CD4-positive, alpha-beta T cell treated with Interleukin-10 for 1 hour (primary cell): ENCODE data around the gene LENEP.
"Not testable (repeated sequence)": the region's sequence is repeated elsewhere in the genome, so short reads cannot be mapped to it uniquely, and the experiment has no call there.

Source experiments
- DNase-seq: peaks from one replicate; pipeline ENCODE4 v3.0.0-alpha.2; 2020

Gene LENEP

GRCh38 chr1:154977762-154978161, 15.6 kb upstream of the LENEP start:
- DNase-seq = not testable (repeated sequence)

DNA sequence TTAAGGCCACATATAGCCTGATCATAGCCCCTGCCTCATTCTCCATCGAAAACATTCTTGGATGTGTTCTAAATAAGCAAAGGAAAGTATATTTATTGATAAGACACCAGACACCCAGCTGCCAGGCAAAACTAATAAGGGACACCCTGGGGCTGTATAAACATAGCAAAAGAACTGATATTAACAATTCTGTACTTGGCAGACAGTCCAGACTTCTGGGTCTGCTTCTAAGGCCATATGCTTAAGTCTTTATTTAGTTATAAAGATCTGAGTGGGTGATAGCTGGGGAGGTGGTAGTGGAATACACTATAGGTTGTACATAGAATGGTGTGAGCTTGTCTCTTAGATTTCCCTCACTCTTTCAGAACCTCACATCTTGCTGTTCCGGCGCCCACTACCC, 15.0 kb upstream of the LENEP start:
- DNase-seq = no peak

GRCh38 chr1:154982341-154982740, 11.0 kb upstream of the LENEP start:
- DNase-seq = no peak

- peak; percentile 99 for DNase-seq
These were observed 10.3 kb upstream of the LENEP start, which contains the start of gene FLAD1 for GRCh38 chr1:154982897-154983648. FLAD1 (plus strand) TSS chr1:154983344; CDS start chr1:154983695, 351 bp downstream.

GRCh38 chr1:154983776-154984466, 9.5 kb upstream of the LENEP start:
- no peak for DNase-seq

DNA sequence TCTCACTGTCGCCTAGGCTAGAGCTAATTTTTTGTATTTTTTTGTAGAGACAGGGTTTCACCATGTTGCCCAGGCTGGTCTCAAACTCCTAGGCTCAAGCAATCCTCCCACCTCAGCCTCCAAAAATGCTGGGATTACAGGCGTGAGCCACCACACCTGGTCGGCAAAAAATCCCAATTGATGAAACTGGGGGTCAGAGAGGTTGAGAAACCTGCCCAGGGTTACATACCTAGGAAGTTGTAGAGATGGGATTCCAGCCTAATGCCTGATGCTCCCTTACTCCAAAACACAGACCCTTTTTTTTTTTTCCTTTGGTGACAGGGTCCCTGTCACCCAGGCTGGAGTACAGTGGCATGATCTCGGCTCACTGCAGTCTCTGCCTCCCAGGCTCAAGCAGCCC, 6.7 kb upstream of the LENEP start:
- DNase-seq = not testable (repeated sequence)

GRCh38 chr1:154987326-154987725, 6.1 kb upstream of the LENEP start:
- DNase-seq = no peak

DNA sequence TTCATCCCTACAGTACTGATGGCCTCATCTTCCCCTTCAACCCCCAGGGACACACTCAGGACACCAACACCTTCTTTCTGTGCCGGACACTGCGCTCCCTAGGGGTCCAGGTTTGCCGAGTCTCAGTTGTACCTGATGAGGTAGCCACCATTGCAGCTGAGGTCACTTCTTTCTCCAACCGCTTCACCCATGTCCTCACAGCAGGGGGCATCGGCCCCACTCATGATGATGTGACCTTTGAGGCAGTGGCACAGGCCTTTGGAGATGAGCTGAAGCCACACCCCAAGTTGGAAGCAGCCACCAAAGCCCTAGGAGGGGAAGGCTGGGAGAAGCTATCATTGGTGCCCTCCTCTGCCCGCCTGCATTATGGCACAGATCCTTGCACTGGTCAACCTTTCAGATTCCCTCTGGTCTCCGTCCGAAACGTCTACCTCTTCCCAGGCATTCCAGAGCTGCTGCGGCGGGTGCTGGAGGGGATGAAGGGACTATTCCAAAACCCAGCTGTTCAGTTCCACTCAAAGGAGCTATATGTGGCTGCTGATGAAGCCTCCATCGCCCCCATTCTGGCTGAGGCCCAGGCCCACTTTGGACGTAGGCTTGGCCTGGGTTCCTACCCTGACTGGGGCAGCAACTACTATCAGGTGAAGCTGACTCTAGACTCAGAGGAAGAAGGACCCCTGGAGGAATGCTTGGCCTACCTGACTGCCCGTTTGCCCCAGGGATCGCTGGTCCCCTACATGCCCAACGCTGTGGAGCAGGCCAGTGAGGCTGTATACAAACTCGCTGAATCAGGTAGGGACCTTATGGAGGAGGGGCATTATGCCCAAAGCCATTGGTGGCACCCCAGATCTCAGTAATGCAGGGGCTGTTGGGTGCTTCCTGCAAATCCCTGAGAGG, 5.1 kb upstream of the LENEP start:
- no peak for DNase-seq

- DNase-seq = no peak
These were observed 4.1 kb upstream of the LENEP start for GRCh38 chr1:154989195-154989860.

DNA sequence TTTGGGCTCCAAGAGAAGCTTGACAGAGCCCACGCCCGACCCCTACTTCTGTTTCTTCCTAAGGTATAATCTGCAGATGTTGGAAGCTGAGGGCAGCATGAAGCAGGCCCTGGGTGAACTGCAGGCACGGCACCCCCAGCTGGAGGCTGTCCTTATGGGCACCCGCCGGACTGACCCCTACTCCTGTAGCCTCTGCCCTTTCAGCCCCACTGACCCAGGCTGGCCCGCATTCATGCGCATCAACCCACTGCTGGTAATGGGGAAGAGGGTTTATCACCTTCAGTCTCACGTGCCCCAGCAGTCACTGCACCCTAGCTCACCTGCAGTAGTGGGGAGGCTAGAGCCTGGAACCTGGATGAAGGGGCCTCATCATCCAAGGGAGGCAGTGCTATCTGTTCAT, 3.1 kb upstream of the LENEP start:
- no peak for DNase-seq

- no peak for DNase-seq
These were observed 440 bp upstream of the LENEP start for GRCh38 chr1:154992721-154993571.

DNA sequence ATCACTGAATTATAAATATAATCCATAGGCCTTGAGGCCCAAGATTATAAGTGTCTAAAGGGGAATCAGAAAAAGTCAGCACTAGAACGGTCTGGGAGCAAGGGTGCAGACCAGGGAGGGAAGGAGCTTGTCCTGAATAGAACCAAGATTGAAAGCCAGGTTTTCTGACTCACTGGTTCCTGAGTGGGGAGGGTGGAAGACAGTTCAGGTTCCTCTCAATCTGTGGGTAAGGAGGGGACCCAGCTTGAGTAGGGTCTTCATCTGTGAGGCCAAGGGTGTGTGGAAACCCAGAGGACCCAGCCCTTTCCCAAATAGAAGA, 842 bp downstream of the LENEP start:
- DNase-seq = no peak

DNA sequence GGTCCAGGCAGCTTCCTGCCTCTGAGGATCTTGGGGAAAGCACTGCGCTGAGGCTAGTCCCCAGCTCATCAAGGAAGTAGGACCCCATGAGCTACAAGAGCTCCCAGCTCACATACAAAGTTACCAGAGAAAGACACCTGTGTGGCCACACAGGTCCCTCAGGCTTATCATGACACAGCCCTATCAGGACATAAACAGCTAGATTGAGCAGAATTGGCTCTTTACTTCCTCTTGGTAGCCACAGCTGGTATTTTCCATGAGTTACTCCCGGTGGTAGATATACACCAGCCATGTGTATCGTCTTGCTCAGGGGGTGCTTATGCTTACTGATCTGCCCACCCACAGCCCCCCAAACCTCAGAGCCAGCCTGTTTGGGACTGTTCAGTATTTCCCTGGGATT, 1.2 kb downstream of the LENEP start:
- no peak for DNase-seq

- DNase-seq = not testable (repeated sequence)
These were observed 2.1 kb downstream of the LENEP start for GRCh38 chr1:154995301-154995983.

GRCh38 chr1:154996966-154997701, 3.7 kb downstream of the LENEP start:
- no peak for DNase-seq

GRCh38 chr1:154998201-154998780, 4.9 kb downstream of the LENEP start:
- no peak for DNase-seq

GRCh38 chr1:154998818-154999570, 5.6 kb downstream of the LENEP start:
- peak; percentile 78 for DNase-seq

GRCh38 chr1:154999571-155000410, 6.4 kb downstream of the LENEP start:
- peak; percentile 53 for DNase-seq

GRCh38 chr1:155000411-155000725, 7.0 kb downstream of the LENEP start:
- DNase-seq = no peak
